IMR-90 (cell line): ENCODE results near the gene TENM4. TPM values are rescaled to one million over a fixed set of nuclear protein-coding genes. Genes with fewer than 3 reads are reported as not detected.

Experiments used
- ATAC-seq: fragments of 200-7000 bp; cut with Tn5 transposase; 2 replicates; pipeline ENCODE4 v1.9.1; 2020; ENCODE audit warnings: low read depth, mild to moderate bottlenecking, moderate library complexity
- BruUV-seq: library from RNA; stranded (reverse); fragments of 400-500 nt; replicated peaks from 2 replicates; lab custom pipeline; 2021; lab: Mats Ljungman, UMichigan
- CTCF ChIA-PET: fragments of 300-600 bp; formaldehyde crosslinking; extraction: SDS; loops from one replicate; lab custom pipeline; 2021; ENCODE audit warnings: antibody characterized with exemption; lab: Yijun Ruan, JAX
- POLR2A ChIA-PET: fragments of 300-600 bp; sonication (Branson Sonifier 250); formaldehyde crosslinking; loops from one replicate; lab custom pipeline; 2022; ENCODE audit warnings: antibody characterized with exemption; ENCODE audit not compliant: unreplicated experiment; lab: Charles Lee
- DNase-seq: peaks from one replicate; pipeline ENCODE4 v3.0.0; 2013
- H2AFZ ChIP-seq: replicated peaks from 2 replicates; pipeline ENCODE3; 2013; ENCODE audit warnings: low read length, mild to moderate bottlenecking; ENCODE audit not compliant: poor library complexity
- H2AK5ac ChIP-seq: 2 replicates; pipeline ENCODE4 v1.6.1; 2013; ENCODE audit warnings: low read depth, low read length, inconsistent platforms
- H2AK9ac ChIP-seq: replicated peaks from 2 replicates; pipeline ENCODE3; 2013; ENCODE audit warnings: mild to moderate bottlenecking, low read depth, low read length, moderate library complexity; ENCODE audit not compliant: poor library complexity
- H2BK120ac ChIP-seq: 2 replicates; pipeline ENCODE4 v1.6.1; 2013; ENCODE audit warnings: low read depth, low read length, inconsistent platforms
- H2BK15ac ChIP-seq: 3 replicates; pipeline ENCODE4 v1.6.1; 2013; ENCODE audit warnings: low read depth, low read length, inconsistent platforms
- H2BK20ac ChIP-seq: 2 replicates; pipeline ENCODE4 v1.6.1; 2013; ENCODE audit warnings: low read depth, mild to moderate bottlenecking, inconsistent platforms, low read length, moderate library complexity
- H2BK5ac ChIP-seq: 2 replicates; pipeline ENCODE4 v1.6.1; 2013; ENCODE audit warnings: mild to moderate bottlenecking, low read depth, low read length, inconsistent platforms; ENCODE audit not compliant: poor library complexity, severe bottlenecking
- H3K14ac ChIP-seq: replicated peaks from 2 replicates; pipeline ENCODE4 v1.6.1; 2013; ENCODE audit warnings: low read depth, low read length, inconsistent platforms
- H3K18ac ChIP-seq: 2 replicates; pipeline ENCODE4 v1.6.1; 2013; ENCODE audit warnings: low read depth, low read length, control low read depth
- H3K23ac ChIP-seq: 2 replicates; pipeline ENCODE4 v1.6.1; 2013; ENCODE audit warnings: low read depth, low read length, inconsistent platforms
- H3K27ac ChIP-seq: 2 replicates; pipeline ENCODE4 v1.5.1; 2013; ENCODE audit warnings: mild to moderate bottlenecking, control low read depth, low read length; ENCODE audit not compliant: insufficient read depth
- H3K27me3 ChIP-seq: 2 replicates; pipeline ENCODE4 v1.6.1; 2013; ENCODE audit warnings: low read length; ENCODE audit not compliant: control insufficient read depth, insufficient read depth
- H3K36me3 ChIP-seq: 2 replicates; pipeline ENCODE4 v1.6.1; 2013; ENCODE audit warnings: low read length, mixed read lengths; ENCODE audit not compliant: control insufficient read depth, insufficient read depth
- H3K4ac ChIP-seq: 2 replicates; pipeline ENCODE4 v1.6.1; 2013; ENCODE audit warnings: low read depth, low read length, inconsistent platforms
- H3K4me1 ChIP-seq: 2 replicates; pipeline ENCODE4 v1.6.1; 2013; ENCODE audit warnings: low read length, mixed read lengths; ENCODE audit not compliant: control insufficient read depth, insufficient read depth
- H3K4me2 ChIP-seq: 2 replicates; pipeline ENCODE4 v1.6.1; 2013; ENCODE audit warnings: low read depth, mild to moderate bottlenecking, control low read depth, low read length, moderate library complexity
- H3K4me3 ChIP-seq: 2 replicates; pipeline ENCODE4 v1.5.1; 2013; ENCODE audit warnings: low read depth, mild to moderate bottlenecking, control low read depth, low read length, moderate library complexity; ENCODE audit not compliant: insufficient read depth
- H3K56ac ChIP-seq: 2 replicates; pipeline ENCODE4 v1.6.1; 2013; ENCODE audit warnings: low read length, inconsistent platforms; ENCODE audit not compliant: insufficient read depth; ENCODE audit errors: extremely low read depth
- H3K79me1 ChIP-seq, 2 experiments: 2 replicates each; pipeline ENCODE4 v1.6.1; 2013; ENCODE audit warnings: low read length in 2 of 2, inconsistent platforms in 1 of 2, low read depth in 1 of 2
- H3K9ac ChIP-seq: 2 replicates; pipeline ENCODE4 v1.6.1; 2013; ENCODE audit warnings: low read depth, low read length, control low read depth
- H3K9me1 ChIP-seq: 2 replicates; pipeline ENCODE4 v1.6.1; 2013; ENCODE audit warnings: low read length, inconsistent platforms; ENCODE audit not compliant: insufficient read depth
- H3K9me3 ChIP-seq: 2 replicates; pipeline ENCODE4 v1.6.1; 2013; ENCODE audit warnings: low read length; ENCODE audit not compliant: control insufficient read depth, insufficient read depth
- H4K20me1 ChIP-seq: 2 replicates; pipeline ENCODE4 v1.6.1; 2013; ENCODE audit warnings: low read length, inconsistent platforms; ENCODE audit not compliant: insufficient read depth
- H4K5ac ChIP-seq: 2 replicates; pipeline ENCODE4 v1.6.1; 2013; ENCODE audit warnings: mild to moderate bottlenecking, low read depth, low read length, control low read depth
- H4K8ac ChIP-seq, 2 experiments: 2 replicates each; pipeline ENCODE4 v1.6.1; 2013; ENCODE audit warnings: low read depth in 2 of 2, low read length in 2 of 2, control low read depth in 1 of 2, inconsistent platforms in 1 of 2
- H4K91ac ChIP-seq: 2 replicates; pipeline ENCODE4 v1.6.1; 2013; ENCODE audit warnings: low read depth, low read length, inconsistent platforms; ENCODE audit not compliant: insufficient read depth
- BHLHE40 ChIP-seq: fragments of 150-350 bp; IDR thresholded peaks from 2 replicates; pipeline ENCODE4 v1.6.1; 2016; ENCODE audit warnings: mild to moderate bottlenecking, low read depth, low read length
- CEBPB ChIP-seq: IDR thresholded peaks from 2 replicates; pipeline ENCODE4 v1.6.1; 2012; ENCODE audit warnings: low read depth, low read length, improper control_type of control experiment
- CHD1 ChIP-seq: IDR thresholded peaks from 2 replicates; pipeline ENCODE4 v1.6.1; 2012; ENCODE audit warnings: low read depth, low read length, improper control_type of control experiment
- CTCF ChIP-seq: conservative IDR thresholded peaks from 2 replicates; pipeline ENCODE4 v1.5.1; 2012; ENCODE audit warnings: mild to moderate bottlenecking, low read depth, low read length, improper control_type of control experiment
- MAZ ChIP-seq: IDR thresholded peaks from 2 replicates; pipeline ENCODE4 v1.6.1; 2012; ENCODE audit warnings: low read depth, mild to moderate bottlenecking, low read length, improper control_type of control experiment, moderate library complexity, borderline replicate concordance
- POLR2A ChIP-seq: IDR thresholded peaks from 2 replicates; pipeline ENCODE4 v1.6.1; 2012; ENCODE audit warnings: mild to moderate bottlenecking, low read depth, low read length
- RAD21 ChIP-seq: IDR thresholded peaks from 2 replicates; pipeline ENCODE4 v1.6.1; 2012; ENCODE audit warnings: low read length, improper control_type of control experiment
- RFX5 ChIP-seq: IDR thresholded peaks from 2 replicates; pipeline ENCODE4 v1.8.0; 2012; ENCODE audit warnings: low read depth, mild to moderate bottlenecking, low read length, moderate library complexity
- SMC3 ChIP-seq: fragments of 150-350 bp; IDR thresholded peaks from 2 replicates; pipeline ENCODE4 v1.6.1; 2016; ENCODE audit warnings: low read depth, mild to moderate bottlenecking, antibody characterized with exemption, low read length, moderate library complexity
- USF2 ChIP-seq: fragments of 150-350 bp; IDR thresholded peaks from 2 replicates; pipeline ENCODE4 v1.6.1; 2017; ENCODE audit warnings: mild to moderate bottlenecking, antibody characterized with exemption, low read length, low read depth
- WGBS, 2 experiments: methylation state at CpG; one replicate each; pipeline versions ENCODE4 v1.1.5 to v1.1.7; 2013; ENCODE audit warnings: missing lambda C conversion rate in 2 of 2; ENCODE audit not compliant: insufficient read length in 1 of 2; ENCODE audit errors: extremely low coverage in 2 of 2; 5-methylcytosine and 5-hydroxymethylcytosine counted together
- dilution Hi-C: fragments of 300-500 bp; cut with HindIII; formaldehyde crosslinking; loops from one replicate; pipeline ENCODE4 v1.14.3; 2018; ENCODE audit warnings: low sequenced_read_pairs; ENCODE audit not compliant: unreplicated experiment
- in situ Hi-C: fragments of 300-500 bp; cut with MboI; formaldehyde crosslinking; loops from 3 replicates; pipeline ENCODE4 v1.14.3; 2019; ENCODE audit warnings: low sequenced_read_pairs, inconsistent platforms, mixed read lengths
- intact Hi-C: fragments of 100-400 bp; cut with micrococcal nuclease; formaldehyde crosslinking; loops from 2 replicates; pipeline ENCODE4 v1.10.0; 2022
- polyA plus RNA-seq, 3 experiments: library from polyadenylated mRNA; depleted of rRNA; stranded (reverse); fragments of >200 nt; gene quantifications; 2 replicates each; pipeline ENCODE4 v1.2.3, GENCODE V29; 2012; ENCODE audit warnings: low replicate concordance in 1 of 3
- total RNA-seq: library from RNA; depleted of rRNA; stranded (reverse); fragments of >200 nt; gene quantifications from 2 replicates; pipeline ENCODE4 v1.2.3, GENCODE V29; 2012

Gene TENM4
- total and polyA plus RNA-seq, 2 of the 4 experiments (the other 2 are of a cell fraction), result 7.4 to 9.0 TPM

GRCh38 chr11:78676026-78676557 lies 764.7 kb downstream of the TENM4 start:
- no peak overlapping the region for H4K8ac ChIP-seq
- BruUV-seq, result no TSS peak
- H2BK15ac ChIP-seq, result no peak overlapping the region
- no peak overlapping the region for H2AFZ ChIP-seq
- no peak overlapping the region for H2BK120ac ChIP-seq
- ChIA-PET POLR2A (no interaction called here), CTCF (interaction anchor here (0.7 kb wide), 1 partner anchor 13 kb away, joined by 4 read pairs; no protein-coding TSS in a partner anchor)
- H2AK9ac ChIP-seq, result no peak overlapping the region
- H2BK5ac ChIP-seq, result no peak overlapping the region
- H2BK20ac ChIP-seq, result no peak overlapping the region
- H4K5ac ChIP-seq, result no peak overlapping the region
- no peaks in the 10 kb centered on the region for H3K79me1 ChIP-seq
- dilution Hi-C loops (no loop called here), in situ Hi-C loops (no loop called here), intact Hi-C loops (no loop called here)
- H4K20me1 ChIP-seq, result no peaks in the 10 kb centered on the region
- no peak overlapping the region for H3K4me2 ChIP-seq
- no peak overlapping the region for H4K91ac ChIP-seq
- no peaks in the 10 kb centered on the region for H3K9me1 ChIP-seq
- no peaks in the 10 kb centered on the region for H3K27me3 ChIP-seq
- ATAC-seq (no peak), DNase-seq (no peak)
- no peak overlapping the region for H3K27ac ChIP-seq
- H3K9me3 ChIP-seq, result no peaks in the 10 kb centered on the region
- no peak overlapping the region for H3K14ac ChIP-seq
- no peak overlapping the region for H3K4ac ChIP-seq
- no peak overlapping the region for H2AK5ac ChIP-seq
- peaks cover 8% of the 10 kb centered on the region; the same call in 1 of the 2 replicates for H3K36me3 ChIP-seq
- no peaks in the 10 kb centered on the region for H3K4me1 ChIP-seq
- H3K9ac ChIP-seq, result no peak overlapping the region
- no peak overlapping the region for H3K18ac ChIP-seq
- 97% methylated on average over 8 of the region's 24 CpGs; no CpG with 5 or more reads in 1 of the 2 experiments for WGBS, 2 experiments
- H3K56ac ChIP-seq, result no peak overlapping the region
- H3K4me3 ChIP-seq, result no peak overlapping the region
- H3K23ac ChIP-seq, result no peak overlapping the region
- TF ChIP-seq RAD21 (no peak), RFX5 (no peak), BHLHE40 (no peak), SMC3 (no peak), USF2 (no peak), CEBPB (no peak), POLR2A (no peak), CTCF (no peak), MAZ (no peak), CHD1 (no peak)
